Activated effector memory CD4-positive, alpha-beta T cell treated with Interleukin-2 at 50 U/mL for 16 hours (primary cell): ENCODE measurements around the gene EXOSC7.

ENCODE experiments used
- DNase-seq: peaks from one replicate; pipeline ENCODE4 v3.0.0-alpha.2; 2020

Gene EXOSC7

GRCh38 chr3:44993471-44994205, 17.6 kb downstream of the EXOSC7 start:
- no peak for DNase-seq

- DNase-seq = no peak
Measured at GRCh38 chr3:44995142-44995770, 19.2 kb downstream of the EXOSC7 start.

- no peak for DNase-seq
Measured at GRCh38 chr3:44996556-44996969, 20.5 kb downstream of the EXOSC7 start.

GRCh38 chr3:44999782-45000181, 23.7 kb downstream of the EXOSC7 start:
- no peak for DNase-seq

GRCh38 chr3:45000823-45001222, 24.8 kb downstream of the EXOSC7 start:
- no peak for DNase-seq

GRCh38 chr3:45001738-45002137, 25.7 kb downstream of the EXOSC7 start:
- no peak for DNase-seq

GRCh38 chr3:45002139-45002660, 26.2 kb downstream of the EXOSC7 start:
- no peak for DNase-seq

- no peak for DNase-seq
Measured at GRCh38 chr3:45002720-45003119, 26.7 kb downstream of the EXOSC7 start.

- no peak for DNase-seq
Measured at GRCh38 chr3:45003406-45003805, 27.4 kb downstream of the EXOSC7 start.

GRCh38 chr3:45003859-45004258, 27.8 kb downstream of the EXOSC7 start:
- no peak for DNase-seq

- no peak for DNase-seq
Measured at GRCh38 chr3:45007091-45007490, 31.0 kb downstream of the EXOSC7 start.

GRCh38 chr3:45008117-45008516, 32.1 kb downstream of the EXOSC7 start:
- no peak for DNase-seq

- no peak for DNase-seq
Measured at GRCh38 chr3:45009868-45010267, 33.8 kb downstream of the EXOSC7 start.

GRCh38 chr3:45010811-45011333, 34.8 kb downstream of the EXOSC7 start:
- DNase-seq = no peak

GRCh38 chr3:45011756-45012508, 35.9 kb downstream of the EXOSC7 start:
- no peak for DNase-seq

GRCh38 chr3:45012577-45012976, 36.5 kb downstream of the EXOSC7 start:
- no peak for DNase-seq

GRCh38 chr3:45016916-45017315, 40.9 kb downstream of the EXOSC7 start:
- no peak for DNase-seq

GRCh38 chr3:45017821-45018220, 41.8 kb downstream of the EXOSC7 start:
- DNase-seq = no peak

- no peak for DNase-seq
Measured at GRCh38 chr3:45020534-45020933, 44.5 kb downstream of the EXOSC7 start.

- DNase-seq = no peak
Measured at GRCh38 chr3:45021524-45022297, 45.7 kb downstream of the EXOSC7 start.

GRCh38 chr3:45023675-45024074, 47.6 kb downstream of the EXOSC7 start:
- no peak for DNase-seq

GRCh38 chr3:45024542-45025255, 48.7 kb downstream of the EXOSC7 start:
- DNase-seq = no peak
